Loucy (cell line): ENCODE data around the gene RBFOX2.

Experiments used
- H2AFZ ChIP-seq: fragments of 200-600 bp; sonication (generic); 2 replicates; pipeline ENCODE4 v1.6.0; 2016; ENCODE audit warnings: antibody characterized with exemption, mild to moderate bottlenecking, low read length, moderate library complexity
- H3F3A ChIP-seq: fragments of 200-600 bp; 2 replicates; pipeline ENCODE4 v1.6.0; 2016; ENCODE audit warnings: antibody characterized with exemption, low read depth, mild to moderate bottlenecking
- H3K27me3 ChIP-seq: fragments of 200-600 bp; sonication (generic); 2 replicates; pipeline ENCODE4 v1.6.1; 2014; ENCODE audit warnings: low read length, mild to moderate bottlenecking; ENCODE audit not compliant: insufficient read depth, poor library complexity, severe bottlenecking
- H3K36me3 ChIP-seq: fragments of 200-600 bp; sonication (generic); 2 replicates; pipeline ENCODE4 v1.6.1; 2016; ENCODE audit warnings: low read length; ENCODE audit not compliant: insufficient read depth
- H3K4me1 ChIP-seq: fragments of 200-600 bp; sonication (generic); 2 replicates; pipeline ENCODE4 v1.5.1; 2014; ENCODE audit warnings: low read length, mild to moderate bottlenecking; ENCODE audit not compliant: insufficient read depth, poor library complexity, severe bottlenecking
- H3K4me2 ChIP-seq: fragments of 200-600 bp; sonication (generic); 2 replicates; pipeline ENCODE4 v1.6.0; 2014; ENCODE audit warnings: antibody characterized with exemption, low read length, low read depth, mild to moderate bottlenecking; ENCODE audit not compliant: poor library complexity, severe bottlenecking
- H3K4me3 ChIP-seq: fragments of 200-600 bp; sonication (generic); 2 replicates; pipeline ENCODE4 v1.5.1; 2014; ENCODE audit warnings: low read length, mild to moderate bottlenecking, mixed read lengths; ENCODE audit not compliant: poor library complexity, severe bottlenecking
- H3K79me2 ChIP-seq: fragments of 200-600 bp; sonication (generic); 2 replicates; pipeline ENCODE4 v1.6.1; 2014; ENCODE audit warnings: low read length; ENCODE audit not compliant: insufficient read depth
- H3K9ac ChIP-seq: fragments of 200-600 bp; sonication (generic); 2 replicates; pipeline ENCODE4 v1.6.0; 2014; ENCODE audit warnings: mild to moderate bottlenecking, low read depth, low read length, moderate library complexity; ENCODE audit not compliant: poor library complexity, severe bottlenecking
- H3K9me2 ChIP-seq: fragments of 200-600 bp; sonication (generic); replicated peaks from 2 replicates; pipeline ENCODE4 v1.6.1; 2016; ENCODE audit warnings: low read depth, low read length, mixed read lengths
- H3K9me3 ChIP-seq: fragments of 200-600 bp; sonication (generic); 2 replicates; pipeline ENCODE4 v1.6.1; 2014; ENCODE audit warnings: mild to moderate bottlenecking, antibody characterized with exemption, low read length, low read depth; ENCODE audit not compliant: insufficient read depth
- H4K20me1 ChIP-seq: fragments of 200-600 bp; sonication (generic); 2 replicates; pipeline ENCODE4 v1.6.0; 2014; ENCODE audit warnings: antibody characterized with exemption, low read length, mild to moderate bottlenecking; ENCODE audit not compliant: insufficient read depth, poor library complexity, severe bottlenecking
- CTCF ChIP-seq: fragments of 200-600 bp; sonication (generic); conservative IDR thresholded peaks from 2 replicates; pipeline ENCODE4 v1.5.1; 2014; ENCODE audit warnings: mild to moderate bottlenecking, antibody characterized with exemption, low read length
- EZH2phosphoT487 ChIP-seq: fragments of 200-600 bp; IDR thresholded peaks from 2 replicates; pipeline ENCODE4 v1.6.1; 2018; ENCODE audit warnings: antibody characterized with exemption, mild to moderate bottlenecking, moderate library complexity, borderline replicate concordance

RBFOX2 gene

DNA sequence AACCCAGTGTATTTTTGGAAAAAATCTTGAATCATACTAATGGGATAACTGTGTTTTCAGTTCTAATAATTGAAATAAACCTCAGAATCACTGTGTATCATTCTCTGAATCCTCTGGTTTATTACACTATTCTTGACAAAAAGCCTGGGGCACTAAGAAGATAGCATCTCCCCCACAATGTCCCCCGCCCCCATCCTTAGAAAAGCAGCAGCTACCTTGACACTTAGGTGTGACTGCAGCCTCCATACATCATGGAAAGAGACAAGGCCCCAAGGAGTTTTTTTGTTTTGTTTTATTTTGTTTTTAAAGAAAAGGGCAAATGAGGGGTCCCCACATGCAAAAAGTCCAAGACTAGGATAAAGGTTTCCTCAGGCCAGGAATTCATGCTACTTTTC is 186.1 kb downstream of the RBFOX2 start:
- H3K27me3 ChIP-seq, result no peaks in the 10 kb centered on the region
- peaks cover 25% of the 10 kb centered on the region for H3K4me1 ChIP-seq
- H3K9me2 ChIP-seq, result no peaks in the 10 kb centered on the region
- H3K79me2 ChIP-seq, result no peaks in the 10 kb centered on the region
- no peak for TF ChIP-seq EZH2phosphoT487
- no peak for TF ChIP-seq CTCF
- H2AFZ ChIP-seq, result no peak overlapping the region
- no peaks in the 10 kb centered on the region for H3F3A ChIP-seq
- H3K36me3 ChIP-seq, result no peaks in the 10 kb centered on the region
- H4K20me1 ChIP-seq, result no peaks in the 10 kb centered on the region
- no peak overlapping the region for H3K4me2 ChIP-seq
- H3K4me3 ChIP-seq, result no peak overlapping the region
- H3K9me3 ChIP-seq, result no peaks in the 10 kb centered on the region
- H3K9ac ChIP-seq, result no peak overlapping the region

GRCh38 chr22:35841907-35842518 is 186.6 kb downstream of the RBFOX2 start:
- Histone ChIP-seq H3K4me2 (no peak overlapping the region), H3K9ac (no peak overlapping the region), H3K27me3 (no peaks in the 10 kb centered on the region), H2AFZ (no peak overlapping the region), H3K9me3 (no peaks in the 10 kb centered on the region), H3K79me2 (no peaks in the 10 kb centered on the region), H3K4me1 (peaks cover 25% of the 10 kb centered on the region), H3F3A (no peaks in the 10 kb centered on the region), H3K36me3 (no peaks in the 10 kb centered on the region), H3K9me2 (no peaks in the 10 kb centered on the region), H3K4me3 (no peak overlapping the region), H4K20me1 (no peaks in the 10 kb centered on the region)
- no peak for TF ChIP-seq CTCF

DNA sequence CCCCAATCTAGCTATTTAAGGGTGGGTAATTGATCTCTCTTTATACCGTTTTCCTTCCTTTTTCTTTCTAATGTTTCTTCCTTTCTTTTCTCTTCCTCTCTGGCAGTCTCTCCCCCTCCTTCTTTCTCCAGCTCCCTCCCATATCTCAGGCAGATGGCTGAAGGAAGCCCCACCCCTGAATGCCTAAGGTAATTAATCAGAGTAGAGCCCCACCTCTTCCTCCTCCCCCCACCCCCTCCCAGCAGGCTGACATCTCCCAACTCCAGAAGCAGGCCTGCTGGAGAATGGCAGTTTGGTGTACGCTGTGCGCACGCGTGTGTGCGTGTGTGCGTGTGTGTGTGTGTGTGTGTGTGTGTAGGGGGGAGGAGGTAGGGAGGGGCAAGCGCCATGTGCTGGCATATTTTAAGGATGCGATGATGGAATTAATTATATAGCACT is 188.3 kb downstream of the RBFOX2 start:
- Histone ChIP-seq H3K9ac (no peak overlapping the region), H3K79me2 (no peaks in the 10 kb centered on the region), H3K4me3 (no peak overlapping the region), H3K9me2 (no peaks in the 10 kb centered on the region), H3F3A (no peaks in the 10 kb centered on the region), H3K27me3 (no peaks in the 10 kb centered on the region), H3K9me3 (no peaks in the 10 kb centered on the region), H4K20me1 (no peaks in the 10 kb centered on the region), H3K4me2 (no peak overlapping the region), H3K4me1 (peaks cover 25% of the 10 kb centered on the region), H2AFZ (no peak overlapping the region), H3K36me3 (no peaks in the 10 kb centered on the region)
- TF ChIP-seq CTCF (no peak), EZH2phosphoT487 (no peak)
